ENCODE measurements around the gene IMPG2.

- no peak for TF ChIP-seq CTCF (IDR thresholded peaks at IDR 0.05; ENCODE audit: low read length)
- TF ChIP-seq EZH2 (optimal IDR thresholded peaks at IDR 0.05; ENCODE audit: low read depth, low read length), result no peak
Observed at GRCh38 chr3:101312545-101312944, 7.8 kb downstream of the IMPG2 start.
